Measurements from ENCODE around the gene BBS1. TPM values are rescaled to one million over a fixed set of nuclear protein-coding genes. Genes with fewer than 3 reads are reported as not detected.

The BBS1 gene
- polyA plus RNA-seq, 3 donors = 1.3 to 8.5 (median 3.5) TPM

DNA sequence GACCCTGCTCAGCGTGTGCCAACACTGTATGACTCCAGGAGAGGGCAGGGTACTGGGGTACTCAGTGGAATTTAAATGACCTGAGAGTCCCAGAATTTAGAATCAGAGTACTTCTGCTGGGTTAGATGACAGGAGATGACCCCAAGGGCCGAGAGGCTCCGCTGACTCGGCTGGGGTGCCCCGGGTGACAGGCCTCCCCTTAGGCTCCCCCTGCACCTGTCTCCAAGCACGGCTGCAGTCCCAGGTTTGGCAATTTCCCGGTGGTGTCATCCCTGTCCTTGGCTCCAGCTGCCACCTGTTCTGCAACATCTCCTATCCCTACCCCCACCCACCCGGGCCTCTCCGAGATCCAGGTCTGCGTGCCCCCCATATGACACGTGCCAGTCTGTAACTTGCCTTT, 37.6 kb downstream of the BBS1 start:
- H4K20me1 ChIP-seq (ENCODE audit: insufficient read depth, low read length) = no peaks in the 10 kb centered on the region
- no peak overlapping the region for H3K27ac ChIP-seq (ENCODE audit: low read depth in 1 of 2, low read length in 2 of 2)
- no peak for DNase-seq
- no peak overlapping the region for H3K9ac ChIP-seq (ENCODE audit: insufficient read depth, low read length, poor library complexity, severe bottlenecking)
- Mint-ChIP-seq H3K4me3 (no peak overlapping the region), H3K27ac (no peak overlapping the region), H3K9me3 (peaks cover 0 to 2% (median 0%) of the 10 kb centered on the region in 7 donors), H3K27me3 (ENCODE audit: low read depth in 3 of 3) (peaks cover 14 to 33% (median 23%) of the 10 kb centered on the region in 3 donors), H3K4me1 (peaks cover 27% of the 10 kb centered on the region), H3K36me3 (peaks cover 4 to 5% of the 10 kb centered on the region in 2 donors)
- TF ChIP-seq, protein P1, sequence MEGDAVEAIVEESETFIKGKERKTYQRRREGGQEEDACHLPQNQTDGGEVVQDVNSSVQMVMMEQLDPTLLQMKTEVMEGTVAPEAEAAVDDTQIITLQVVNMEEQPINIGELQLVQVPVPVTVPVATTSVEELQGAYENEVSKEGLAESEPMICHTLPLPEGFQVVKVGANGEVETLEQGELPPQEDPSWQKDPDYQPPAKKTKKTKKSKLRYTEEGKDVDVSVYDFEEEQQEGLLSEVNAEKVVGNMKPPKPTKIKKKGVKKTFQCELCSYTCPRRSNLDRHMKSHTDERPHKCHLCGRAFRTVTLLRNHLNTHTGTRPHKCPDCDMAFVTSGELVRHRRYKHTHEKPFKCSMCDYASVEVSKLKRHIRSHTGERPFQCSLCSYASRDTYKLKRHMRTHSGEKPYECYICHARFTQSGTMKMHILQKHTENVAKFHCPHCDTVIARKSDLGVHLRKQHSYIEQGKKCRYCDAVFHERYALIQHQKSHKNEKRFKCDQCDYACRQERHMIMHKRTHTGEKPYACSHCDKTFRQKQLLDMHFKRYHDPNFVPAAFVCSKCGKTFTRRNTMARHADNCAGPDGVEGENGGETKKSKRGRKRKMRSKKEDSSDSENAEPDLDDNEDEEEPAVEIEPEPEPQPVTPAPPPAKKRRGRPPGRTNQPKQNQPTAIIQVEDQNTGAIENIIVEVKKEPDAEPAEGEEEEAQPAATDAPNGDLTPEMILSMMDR (IDR thresholded peaks at IDR 0.05) = no peak
- peaks cover 0 to 18% of the 10 kb centered on the region in 2 donors for H3K27me3 ChIP-seq (ENCODE audit: control insufficient read depth in 2 of 2, insufficient read depth in 2 of 2, low read length in 2 of 2)
- H2AFZ ChIP-seq (ENCODE audit: insufficient read depth, low read depth, low read length, poor library complexity, severe bottlenecking) = no peak overlapping the region
- H3K36me3 ChIP-seq (replicated peaks in 1 of 2; ENCODE audit: control insufficient read depth in 1 of 2, insufficient read depth in 2 of 2, low read length in 2 of 2) = no peaks in the 10 kb centered on the region
- peaks cover 11% of the 10 kb centered on the region for H3K79me2 ChIP-seq (ENCODE audit: insufficient read depth, low read length)
- intact Hi-C loops (cut with micrococcal nuclease) = no loop called here
- 80% methylated on average over 11 of the region's 11 CpGs for WGBS (ENCODE audit: insufficient coverage)
- H3K4me3 ChIP-seq (replicated peaks in 1 of 3; ENCODE audit: low read depth in 2 of 3, low read length in 3 of 3) = no peak overlapping the region
- no peak overlapping the region for H3K4me2 ChIP-seq (replicated peaks; ENCODE audit: extremely low read depth, low read length, poor library complexity, severe bottlenecking)
- H3K9me3 ChIP-seq (replicated peaks in 1 of 2; ENCODE audit: control insufficient read depth in 1 of 2, insufficient read depth in 1 of 2, low read length in 2 of 2) = no peaks in the 10 kb centered on the region
- H3K4me1 ChIP-seq (ENCODE audit: control insufficient read depth in 1 of 2, insufficient read depth in 2 of 2, low read length in 2 of 2) = peaks cover 30 to 38% of the 10 kb centered on the region in 2 donors

DNA sequence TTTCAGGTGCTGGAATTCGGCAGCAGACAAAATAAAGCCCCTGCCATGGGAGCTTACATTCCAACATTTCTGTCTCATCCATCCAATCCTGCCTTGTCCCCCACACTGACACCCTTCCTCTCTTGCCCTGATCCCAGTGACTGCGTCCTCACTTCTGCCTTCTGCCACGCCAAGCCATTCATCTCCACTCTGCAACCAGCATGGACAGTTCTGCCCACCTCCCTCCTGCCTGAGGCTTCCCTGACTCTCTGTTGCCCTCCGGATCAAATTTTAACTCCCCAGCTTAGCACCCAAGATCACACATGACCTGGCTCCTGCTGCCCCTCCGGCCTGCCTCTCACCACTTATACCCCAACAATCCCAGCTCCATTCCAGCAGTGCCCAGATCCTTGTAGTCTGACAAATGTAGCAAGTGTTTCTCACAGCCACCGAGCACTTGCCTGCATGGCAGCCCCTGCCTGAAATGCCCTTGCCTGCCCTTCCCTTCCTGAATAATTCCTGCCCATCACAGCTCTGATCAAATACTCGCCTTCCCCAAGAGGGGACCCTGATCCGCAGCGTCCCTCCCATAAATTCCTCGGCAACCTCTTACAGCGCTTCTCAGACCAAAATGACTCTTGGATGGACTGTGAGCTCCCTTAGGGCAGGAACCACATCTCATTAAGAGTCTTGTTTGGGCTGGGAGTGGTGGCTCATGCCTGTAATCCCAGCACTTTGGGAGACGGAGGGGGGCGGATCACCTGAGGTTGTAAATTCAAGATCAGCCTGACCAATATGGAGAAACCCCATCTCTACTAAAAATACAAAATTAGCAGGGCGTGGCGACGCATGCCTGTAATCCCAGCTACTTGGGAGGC, 38.6 kb downstream of the BBS1 start:
- TF ChIP-seq, protein P1 (IDR thresholded peaks at IDR 0.05) = no peak
- Histone ChIP-seq H3K9me3 (replicated peaks in 1 of 2; ENCODE audit: control insufficient read depth in 1 of 2, insufficient read depth in 1 of 2, low read length in 2 of 2) (no peaks in the 10 kb centered on the region), H3K9ac (ENCODE audit: insufficient read depth, low read length, poor library complexity, severe bottlenecking) (no peak overlapping the region), H3K4me2 (replicated peaks; ENCODE audit: extremely low read depth, low read length, poor library complexity, severe bottlenecking) (no peak overlapping the region), H4K20me1 (ENCODE audit: insufficient read depth, low read length) (no peaks in the 10 kb centered on the region), H3K36me3 (replicated peaks in 1 of 2; ENCODE audit: control insufficient read depth in 1 of 2, insufficient read depth in 2 of 2, low read length in 2 of 2) (no peaks in the 10 kb centered on the region), H2AFZ (ENCODE audit: insufficient read depth, low read depth, low read length, poor library complexity, severe bottlenecking) (no peak overlapping the region), H3K79me2 (ENCODE audit: insufficient read depth, low read length) (peaks cover 11% of the 10 kb centered on the region), H3K27me3 (ENCODE audit: control insufficient read depth in 2 of 2, insufficient read depth in 2 of 2, low read length in 2 of 2) (peaks cover 0 to 18% of the 10 kb centered on the region in 2 donors), H3K4me1 (ENCODE audit: control insufficient read depth in 1 of 2, insufficient read depth in 2 of 2, low read length in 2 of 2) (peaks cover 24 to 28% of the 10 kb centered on the region in 2 donors), H3K27ac (ENCODE audit: low read depth in 1 of 2, low read length in 2 of 2) (no peak overlapping the region), H3K4me3 (replicated peaks in 1 of 3; ENCODE audit: low read depth in 2 of 3, low read length in 3 of 3) (no peak overlapping the region)
- no peaks in the 10 kb centered on the region for H3K36me3 Mint-ChIP-seq
- 70% methylated on average over 9 of the region's 16 CpGs for WGBS (ENCODE audit: insufficient coverage)
- no peak for DNase-seq
- intact Hi-C loops (cut with micrococcal nuclease) = no loop called here
- H3K9me3 Mint-ChIP-seq = peaks cover 0 to 2% (median 0%) of the 10 kb centered on the region in 7 donors
- peaks cover 18% of the 10 kb centered on the region for H3K4me1 Mint-ChIP-seq
- peaks cover 16 to 34% (median 23%) of the 10 kb centered on the region in 3 donors for H3K27me3 Mint-ChIP-seq (ENCODE audit: low read depth in 3 of 3)
- H3K4me3 Mint-ChIP-seq = peak overlapping the region in 1 of 2 donors; percentile 0
- H3K27ac Mint-ChIP-seq = no peak overlapping the region
